NT2/D1 (cell line): ENCODE data around the gene XNDC1N.

ENCODE experiments used
- DNase-seq: peaks from one replicate; pipeline ENCODE4 v3.0.0-alpha.2; 2011; ENCODE audit warnings: low read depth, low spot score
- H3K27me3 ChIP-seq: 2 replicates; pipeline ENCODE4 v1.6.0; 2011; ENCODE audit warnings: mild to moderate bottlenecking; ENCODE audit not compliant: insufficient read length, insufficient read depth
- H3K36me3 ChIP-seq: 2 replicates; pipeline ENCODE4 v1.6.1; 2011; ENCODE audit warnings: mild to moderate bottlenecking, low read length, mixed read lengths; ENCODE audit not compliant: insufficient read depth, insufficient read length
- H3K4me1 ChIP-seq: 2 replicates; pipeline ENCODE4 v1.5.1; 2011; ENCODE audit not compliant: insufficient read depth, insufficient read length
- H3K4me3 ChIP-seq: 2 replicates; pipeline ENCODE4 v1.5.1; 2011; ENCODE audit warnings: low read depth; ENCODE audit not compliant: insufficient read length
- H3K9ac ChIP-seq: 2 replicates; pipeline ENCODE4 v1.6.0; 2011; ENCODE audit warnings: low read depth; ENCODE audit not compliant: insufficient read length
- H3K9me3 ChIP-seq: 2 replicates; pipeline ENCODE4 v1.5.1; 2011; ENCODE audit warnings: mild to moderate bottlenecking, low read length; ENCODE audit not compliant: insufficient read depth
- SUZ12 ChIP-seq: IDR thresholded peaks from 2 replicates; pipeline ENCODE4 v1.6.1; 2011; ENCODE audit not compliant: insufficient read length, insufficient read depth; ENCODE audit errors: extremely low read depth
- YY1 ChIP-seq: IDR thresholded peaks from 2 replicates; pipeline ENCODE4 v1.6.1; 2011; ENCODE audit not compliant: insufficient read length, insufficient read depth
- ZNF274 ChIP-seq: IDR thresholded peaks from 2 replicates; pipeline ENCODE4 v1.6.1; 2011; ENCODE audit warnings: mild to moderate bottlenecking, low read depth, low read length

The XNDC1N gene, protein sequence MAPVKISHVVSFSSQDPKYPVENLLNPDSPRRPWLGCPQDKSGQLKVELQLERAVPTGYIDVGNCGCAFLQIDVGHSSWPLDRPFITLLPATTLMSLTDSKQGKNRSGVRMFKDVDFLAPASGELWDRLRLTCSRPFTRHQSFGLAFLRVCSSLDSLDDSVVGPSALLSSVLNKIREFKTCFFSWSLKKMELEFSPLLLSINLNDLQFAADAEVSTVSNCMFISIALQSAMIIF

DNA sequence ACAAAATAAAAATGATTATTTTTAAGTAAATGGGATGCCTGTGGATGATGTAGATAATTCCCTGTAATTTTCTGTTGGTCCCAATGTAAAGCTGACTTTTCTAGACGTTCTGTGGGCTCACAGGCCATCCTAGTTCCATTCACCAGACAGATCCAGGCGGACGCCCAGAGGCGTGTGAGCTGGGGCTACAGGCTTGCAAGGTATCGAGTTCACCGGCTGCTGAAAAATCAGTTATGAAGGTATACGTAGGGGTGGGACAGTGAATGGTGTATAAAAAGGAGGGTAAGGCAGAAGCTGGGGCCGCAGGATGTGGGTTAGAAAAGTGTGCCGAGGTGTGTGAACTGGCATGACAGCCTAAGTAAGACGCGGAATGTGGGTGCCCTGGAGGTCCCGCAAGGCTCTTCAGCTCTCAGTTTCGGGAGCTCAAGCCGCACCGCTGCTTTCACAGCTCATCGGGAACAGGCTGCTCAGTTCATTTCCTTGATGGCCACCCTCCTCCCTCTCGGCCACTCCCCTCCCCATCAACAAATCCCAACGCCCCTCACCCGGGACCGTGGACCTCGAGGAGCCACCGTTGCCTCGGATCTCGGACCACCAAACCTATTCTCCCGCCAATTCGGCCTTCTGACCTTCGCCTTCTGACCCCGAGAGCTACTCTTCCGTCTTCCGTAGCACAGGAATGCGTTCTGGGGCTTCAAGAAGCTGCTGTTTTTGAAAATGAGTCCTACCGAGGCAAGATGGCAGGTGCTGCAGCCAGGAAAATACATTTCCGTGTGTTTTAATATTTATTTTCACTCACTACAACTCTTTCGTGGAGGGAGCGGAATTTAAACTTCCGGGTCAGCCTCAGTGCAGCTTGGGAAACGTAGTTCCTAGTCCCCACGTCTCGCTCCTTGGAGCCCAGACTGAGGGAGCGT is at the start of gene XNDC1N:
TSS of gene XNDC1N (minus strand) at position 775 of the 917 bp plus-strand sequence. CDS start 5,241 bp downstream, outside the sequence.
- TF ChIP-seq YY1 (no peak), SUZ12 (no peak), ZNF274 (no peak)
- peak; percentile 74 for DNase-seq
- peaks cover 20% of the 10 kb centered on the region for H3K36me3 ChIP-seq
- H3K9me3 ChIP-seq: no peaks in the 10 kb centered on the region
- H3K4me3 ChIP-seq: peak within 1 kb of the TSS; percentile 92
- no peaks in the 10 kb centered on the region for H3K27me3 ChIP-seq
- H3K9ac ChIP-seq: peak within 1 kb of the TSS; percentile 74
- no peaks in the 10 kb centered on the region for H3K4me1 ChIP-seq

DNA sequence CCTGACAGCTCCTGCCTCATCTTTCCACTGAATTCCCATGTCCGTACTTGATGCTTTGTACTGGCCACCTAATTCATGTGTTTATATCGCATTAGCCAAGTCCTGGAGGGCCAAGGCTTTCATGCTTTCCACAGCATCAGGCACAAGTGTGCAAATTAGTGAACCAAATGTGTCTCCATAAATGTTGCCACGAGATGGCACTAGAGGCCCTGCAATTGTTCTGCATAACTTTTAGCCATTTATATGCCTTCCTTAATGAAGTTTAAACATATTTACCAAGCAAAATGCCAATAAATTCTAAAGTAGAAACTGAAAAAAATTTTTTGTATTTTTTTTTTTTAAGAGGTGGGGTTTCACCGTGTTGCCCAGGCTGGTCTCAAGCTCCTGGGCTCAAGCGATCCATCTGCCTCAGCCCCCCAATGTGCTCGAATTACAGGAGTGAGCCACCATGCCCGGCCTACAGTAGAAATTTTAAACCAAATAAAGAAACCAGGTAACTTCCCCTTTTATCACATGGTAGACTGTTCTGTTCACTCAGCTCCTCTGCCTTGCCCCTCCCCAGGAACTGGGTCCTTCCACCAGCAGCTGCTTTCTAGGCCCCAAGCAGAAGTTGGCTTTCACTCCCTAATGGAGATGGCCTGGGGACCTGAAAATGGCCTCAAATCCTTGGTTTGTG is 49.5 kb upstream of the XNDC1N start:
- no peak for TF ChIP-seq YY1
- no peak for TF ChIP-seq ZNF274
- TF ChIP-seq SUZ12: no peak
- no peak overlapping the region for H3K4me3 ChIP-seq
- H3K4me1 ChIP-seq: no peaks in the 10 kb centered on the region
- peaks cover 9% of the 10 kb centered on the region; the same call in 1 of the 2 replicates for H3K9me3 ChIP-seq
- H3K36me3 ChIP-seq: peaks cover 33% of the 10 kb centered on the region
- H3K9ac ChIP-seq: no peak overlapping the region
- no peak for DNase-seq
- H3K27me3 ChIP-seq: no peaks in the 10 kb centered on the region

DNA sequence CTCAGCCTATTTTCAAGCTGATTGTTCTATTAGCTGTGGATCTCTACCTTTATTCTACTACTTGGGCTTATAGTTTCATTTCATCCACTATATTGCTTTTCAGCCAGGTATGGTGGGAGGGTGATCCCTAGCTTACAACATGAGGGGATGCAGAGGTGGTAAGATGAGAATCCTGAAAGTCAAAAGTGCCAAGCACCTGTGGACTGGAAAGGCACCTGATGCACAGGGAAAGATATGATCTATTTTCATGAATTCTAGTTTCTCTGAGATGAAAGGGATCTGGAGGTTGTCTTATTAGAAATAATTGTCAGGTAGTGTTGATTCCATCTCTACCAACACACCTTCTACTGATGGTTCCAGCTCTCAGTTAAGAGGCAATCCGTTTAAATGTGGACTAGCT is 48.7 kb upstream of the XNDC1N start:
- TF ChIP-seq YY1: no peak
- no peak for TF ChIP-seq SUZ12
- TF ChIP-seq ZNF274: no peak
- Histone ChIP-seq H3K4me1 (no peaks in the 10 kb centered on the region), H3K36me3 (peaks cover 29% of the 10 kb centered on the region), H3K4me3 (no peak overlapping the region), H3K9me3 (peaks cover 9% of the 10 kb centered on the region; the same call in 1 of the 2 replicates), H3K27me3 (no peaks in the 10 kb centered on the region), H3K9ac (no peak overlapping the region)
- no peak for DNase-seq

DNA sequence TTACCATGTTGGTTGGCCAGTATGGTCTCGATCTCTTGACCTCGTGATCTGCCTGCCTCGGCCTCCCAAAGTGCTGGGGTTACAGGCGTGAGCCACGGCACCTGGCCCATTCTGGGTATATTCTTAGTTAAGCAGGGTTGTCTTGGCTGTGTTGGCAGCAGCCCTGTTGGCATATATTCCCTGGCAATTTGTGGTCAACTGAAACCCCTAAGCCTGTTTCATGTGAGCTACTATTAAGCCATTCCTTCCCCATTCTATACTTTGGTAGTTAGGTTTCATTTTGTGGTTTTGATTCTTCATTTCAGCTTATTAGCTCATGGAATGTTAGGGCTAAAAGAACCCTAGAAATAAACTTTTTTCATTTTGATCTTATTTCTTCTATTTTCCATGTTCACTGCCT is 48.2 kb upstream of the XNDC1N start:
- Histone ChIP-seq H3K9me3 (peaks cover 9% of the 10 kb centered on the region; the same call in 1 of the 2 replicates), H3K36me3 (peaks cover 29% of the 10 kb centered on the region), H3K9ac (no peak overlapping the region), H3K27me3 (no peaks in the 10 kb centered on the region), H3K4me3 (no peak overlapping the region), H3K4me1 (no peaks in the 10 kb centered on the region)
- TF ChIP-seq SUZ12 (no peak), ZNF274 (no peak), YY1 (no peak)
- DNase-seq: no peak

DNA sequence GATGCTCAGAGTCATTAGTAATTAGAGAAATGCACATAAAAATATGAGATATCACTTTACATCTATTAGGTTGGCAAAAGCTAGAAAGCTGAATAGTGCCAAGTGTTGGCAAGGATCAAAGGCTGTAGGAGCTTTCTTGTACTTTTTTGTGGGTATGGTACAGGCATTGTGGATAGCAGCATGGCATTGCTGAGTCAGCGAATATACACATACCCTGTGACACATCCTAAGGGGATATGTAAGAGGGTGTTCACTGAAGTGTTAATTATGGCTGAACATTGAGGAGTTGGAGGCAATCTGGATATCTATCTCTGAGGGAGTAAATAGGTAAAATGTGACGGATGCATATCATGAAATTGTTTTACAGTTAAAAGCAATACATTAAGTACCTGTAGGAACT is 43.3 kb upstream of the XNDC1N start:
- Histone ChIP-seq H3K36me3 (peaks cover 27% of the 10 kb centered on the region), H3K27me3 (no peaks in the 10 kb centered on the region), H3K4me1 (no peaks in the 10 kb centered on the region), H3K9ac (no peak overlapping the region), H3K9me3 (no peaks in the 10 kb centered on the region), H3K4me3 (no peak overlapping the region)
- no peak for TF ChIP-seq ZNF274
- no peak for TF ChIP-seq YY1
- TF ChIP-seq SUZ12: no peak
- no peak for DNase-seq

DNA sequence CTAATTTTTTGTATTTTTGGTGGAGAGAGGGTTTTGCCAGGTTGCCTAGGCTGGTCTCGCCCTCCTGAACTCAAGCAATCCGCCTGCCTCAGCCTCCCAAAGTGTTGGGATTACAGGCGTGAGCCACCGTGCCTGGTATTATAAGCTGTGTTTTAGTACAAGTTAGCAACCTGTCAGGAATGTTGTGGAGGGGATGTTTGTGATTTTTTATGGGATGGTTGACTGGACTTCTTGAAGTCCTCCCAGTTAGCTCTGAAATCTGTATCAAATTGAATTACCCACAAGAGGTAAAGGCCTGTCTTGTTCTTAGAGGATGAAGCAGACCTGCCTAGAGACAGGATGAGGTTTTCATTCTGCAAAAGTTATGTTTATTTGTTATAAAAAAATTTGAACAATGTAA is 36.2 kb upstream of the XNDC1N start:
- H3K36me3 ChIP-seq: peaks cover 27% of the 10 kb centered on the region

More for the DNA sequence above, 36.2 kb upstream of the XNDC1N start:
- Histone ChIP-seq H3K9me3 (no peaks in the 10 kb centered on the region), H3K4me1 (no peaks in the 10 kb centered on the region), H3K9ac (no peak overlapping the region), H3K4me3 (no peak overlapping the region), H3K27me3 (no peaks in the 10 kb centered on the region)
- no peak for DNase-seq
- no peak for TF ChIP-seq ZNF274
- no peak for TF ChIP-seq SUZ12
- no peak for TF ChIP-seq YY1
